Measurements from ENCODE around the gene AANAT.

DNA sequence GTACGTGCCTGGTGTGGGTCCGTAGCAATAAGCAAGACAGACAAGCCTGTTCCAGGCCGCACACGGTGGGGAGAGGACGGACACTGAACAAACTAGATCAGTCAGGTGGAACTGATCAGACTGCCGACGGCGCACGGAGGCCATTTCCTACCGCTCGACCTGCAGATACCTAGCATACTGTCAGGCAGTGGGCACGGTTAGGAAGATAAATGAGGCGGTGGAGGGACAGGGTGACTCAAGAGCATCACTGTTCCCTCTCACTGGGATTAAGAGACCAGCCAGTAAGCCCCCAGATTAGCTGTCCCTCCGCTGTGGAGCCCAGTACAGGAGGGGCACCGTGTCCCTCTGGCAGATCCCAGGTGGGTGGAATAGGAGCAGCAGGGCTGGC lies 4.8 kb downstream of the AANAT start:
- TF ChIP-seq, protein P1, sequence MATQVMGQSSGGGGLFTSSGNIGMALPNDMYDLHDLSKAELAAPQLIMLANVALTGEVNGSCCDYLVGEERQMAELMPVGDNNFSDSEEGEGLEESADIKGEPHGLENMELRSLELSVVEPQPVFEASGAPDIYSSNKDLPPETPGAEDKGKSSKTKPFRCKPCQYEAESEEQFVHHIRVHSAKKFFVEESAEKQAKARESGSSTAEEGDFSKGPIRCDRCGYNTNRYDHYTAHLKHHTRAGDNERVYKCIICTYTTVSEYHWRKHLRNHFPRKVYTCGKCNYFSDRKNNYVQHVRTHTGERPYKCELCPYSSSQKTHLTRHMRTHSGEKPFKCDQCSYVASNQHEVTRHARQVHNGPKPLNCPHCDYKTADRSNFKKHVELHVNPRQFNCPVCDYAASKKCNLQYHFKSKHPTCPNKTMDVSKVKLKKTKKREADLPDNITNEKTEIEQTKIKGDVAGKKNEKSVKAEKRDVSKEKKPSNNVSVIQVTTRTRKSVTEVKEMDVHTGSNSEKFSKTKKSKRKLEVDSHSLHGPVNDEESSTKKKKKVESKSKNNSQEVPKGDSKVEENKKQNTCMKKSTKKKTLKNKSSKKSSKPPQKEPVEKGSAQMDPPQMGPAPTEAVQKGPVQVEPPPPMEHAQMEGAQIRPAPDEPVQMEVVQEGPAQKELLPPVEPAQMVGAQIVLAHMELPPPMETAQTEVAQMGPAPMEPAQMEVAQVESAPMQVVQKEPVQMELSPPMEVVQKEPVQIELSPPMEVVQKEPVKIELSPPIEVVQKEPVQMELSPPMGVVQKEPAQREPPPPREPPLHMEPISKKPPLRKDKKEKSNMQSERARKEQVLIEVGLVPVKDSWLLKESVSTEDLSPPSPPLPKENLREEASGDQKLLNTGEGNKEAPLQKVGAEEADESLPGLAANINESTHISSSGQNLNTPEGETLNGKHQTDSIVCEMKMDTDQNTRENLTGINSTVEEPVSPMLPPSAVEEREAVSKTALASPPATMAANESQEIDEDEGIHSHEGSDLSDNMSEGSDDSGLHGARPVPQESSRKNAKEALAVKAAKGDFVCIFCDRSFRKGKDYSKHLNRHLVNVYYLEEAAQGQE (IDR thresholded peaks at IDR 0.05; ENCODE audit: low read depth), result no peak
- no peak for TF ChIP-seq ZBTB7A (IDR thresholded peaks at IDR 0.05; ENCODE audit: low read depth)
- no peak for TF ChIP-seq EP300 (IDR thresholded peaks at IDR 0.05; ENCODE audit: borderline replicate concordance)
- TF ChIP-seq, protein P2, sequence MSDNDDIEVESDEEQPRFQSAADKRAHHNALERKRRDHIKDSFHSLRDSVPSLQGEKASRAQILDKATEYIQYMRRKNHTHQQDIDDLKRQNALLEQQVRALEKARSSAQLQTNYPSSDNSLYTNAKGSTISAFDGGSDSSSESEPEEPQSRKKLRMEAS (IDR thresholded peaks at IDR 0.05), result no peak
- no peak for TF ChIP-seq CEBPB (IDR thresholded peaks at IDR 0.05)

Measured in Ishikawa (cell line).